Stomach (tissue), 9 donors: ENCODE measurements around the gene GSG1L. TPM values are rescaled to one million over a fixed set of nuclear protein-coding genes. Genes with fewer than 3 reads are reported as not detected.

Experiments used
- DNase-seq, 2 donors: peaks; one replicate each; pipeline versions ENCODE4 v3.0.0 to v3.0.0-alpha.2; 2013 to 2019
- H3K27ac ChIP-seq, 5 donors: fragments of 200-600 bp in 4 of 5; sonication (generic) in 4 of 5; one replicate each; pipeline ENCODE4 v1.5.1; 2013 to 2019; ENCODE audit warnings: mild to moderate bottlenecking in 1 of 5, moderate library complexity in 1 of 5
- H3K27me3 ChIP-seq, 3 donors: fragments of 200-600 bp; sonication (generic); one replicate each; pipeline ENCODE4 v1.5.1; 2017 to 2019; ENCODE audit warnings: mixed run types in 1 of 3
- H3K36me3 ChIP-seq, 4 donors: fragments of 200-600 bp; sonication (generic); 1 replicate in 3 of 4; 2 replicates in 1 of 4; pipeline ENCODE4 v1.5.1; 2016 to 2019
- H3K4me1 ChIP-seq, 4 donors: fragments of 200-600 bp; sonication (generic); one replicate each; pipeline ENCODE4 v1.5.1; 2016 to 2019
- H3K4me3 ChIP-seq, 4 donors: fragments of 200-600 bp; sonication (generic) in 3 of 4; one replicate each; pipeline ENCODE4 v1.5.1; 2016 to 2019; ENCODE audit warnings: mild to moderate bottlenecking in 1 of 4
- H3K9me3 ChIP-seq, 4 donors: fragments of 200-600 bp; sonication (generic); one replicate each; pipeline ENCODE4 v1.5.1; 2016 to 2019
- CTCF ChIP-seq, 7 experiments: fragments of 450-650 bp in 4 of 7; fragments of 200-600 bp in 3 of 7; sonication (generic) in 3 of 7; IDR thresholded peaks; one replicate each; pipeline ENCODE4 v1.5.1; 2016 to 2019; ENCODE audit warnings: antibody characterized with exemption in 7 of 7, control low read depth in 2 of 7, mild to moderate bottlenecking in 1 of 7
- EP300 ChIP-seq: sonication (generic); formaldehyde crosslinking; IDR thresholded peaks from one replicate; pipeline ENCODE4 v1.6.1; 2017; ENCODE audit warnings: antibody characterized with exemption
- POLR2A ChIP-seq, 4 donors: fragments of 450-650 bp; IDR thresholded peaks; one replicate each; pipeline ENCODE4 v1.6.1; 2016; ENCODE audit warnings: antibody characterized with exemption in 4 of 4, control low read depth in 2 of 4, mild to moderate bottlenecking in 1 of 4, moderate library complexity in 1 of 4
- POLR2AphosphoS5 ChIP-seq, 3 donors: sonication (generic); formaldehyde crosslinking; IDR thresholded peaks; one replicate each; pipeline ENCODE4 v1.6.1; 2016; ENCODE audit warnings: antibody characterized with exemption in 3 of 3
- WGBS, 5 donors: extraction: QIAGEN DNeasy Blood & Tissue Kit in 3 of 5; methylation state at CpG; one replicate each; pipeline versions ENCODE4 v1.1.5 to v1.1.7; 2013 to 2018; 5-methylcytosine and 5-hydroxymethylcytosine counted together
- intact Hi-C: fragments of 100-400 bp; cut with DNase I; formaldehyde crosslinking; loops from one replicate; pipeline ENCODE4 v1.15.1; 2023; ENCODE audit warnings: low total_unique reads
- polyA plus RNA-seq, 3 donors: library from polyadenylated mRNA; stranded (reverse); fragments of 200-250 nt; gene quantifications; one replicate each; pipeline ENCODE4 v1.2.3, GENCODE V29; 2013
- total RNA-seq, 5 donors: library from RNA; depleted of rRNA; stranded (reverse); fragments of >200 nt; gene quantifications; one replicate each; pipeline versions ENCODE4 v1.1.0 to v1.2.3, GENCODE V29; 2014 to 2016
- donor health status: healthy with polysubstance abuse.
- donor health status: Bipolar disorder and iron deficiency.
- donor health status: healthy.

Gene GSG1L
- total and polyA plus RNA-seq, 8 donors = 0.06 TPM; not detected in 7

GRCh38 chr16:27819356-27819755 is 244.2 kb downstream of the GSG1L start:
- H3K36me3 ChIP-seq = no peaks in the 10 kb centered on the region
- DNase-seq = no peak
- TF ChIP-seq CTCF (IDR thresholded peaks at IDR 0.05) (no peak), EP300 (no peak), POLR2AphosphoS5 (IDR thresholded peaks at IDR 0.05) (no peak)
- H3K4me1 ChIP-seq = peaks cover 0 to 6% (median 0%) of the 10 kb centered on the region in 4 donors
- WGBS, 5 donors = 81 to 87% (median 82%) methylated on average over 13 of the region's 13 CpGs
- peaks cover 0 to 39% (median 0%) of the 10 kb centered on the region in 3 donors for H3K27me3 ChIP-seq
- H3K9me3 ChIP-seq = peaks cover 0 to 3% (median 1%) of the 10 kb centered on the region in 4 donors
- no peak overlapping the region for H3K4me3 ChIP-seq
- no peak overlapping the region for H3K27ac ChIP-seq
- intact Hi-C loops = no loop called here

- intact Hi-C loops = no loop called here
- DNase-seq = no peak
- Histone ChIP-seq H3K4me3 (no peak overlapping the region), H3K27me3 (peaks cover 0 to 41% (median 0%) of the 10 kb centered on the region in 3 donors), H3K9me3 (peaks cover 0 to 3% (median 1%) of the 10 kb centered on the region in 4 donors), H3K36me3 (no peaks in the 10 kb centered on the region), H3K27ac (no peak overlapping the region), H3K4me1 (peaks cover 0 to 5% (median 0%) of the 10 kb centered on the region in 4 donors)
- no peak for TF ChIP-seq EP300
- TF ChIP-seq POLR2AphosphoS5 (IDR thresholded peaks at IDR 0.05) = no peak
- no peak for TF ChIP-seq POLR2A (IDR thresholded peaks at IDR 0.05)
- TF ChIP-seq CTCF (IDR thresholded peaks at IDR 0.05) = no peak
- WGBS, 5 donors = 84 to 89% (median 85%) methylated on average over 13 of the region's 13 CpGs
Measured at GRCh38 chr16:27818246-27818645, 245.3 kb downstream of the GSG1L start.

GRCh38 chr16:27817038-27817437 is 246.5 kb downstream of the GSG1L start:
- no peaks in the 10 kb centered on the region for H3K4me1 ChIP-seq
- intact Hi-C loops = no loop called here
- H3K36me3 ChIP-seq = no peaks in the 10 kb centered on the region
- H3K27ac ChIP-seq = no peak overlapping the region
- no peak overlapping the region for H3K4me3 ChIP-seq
- H3K9me3 ChIP-seq = peaks cover 0 to 3% (median 1%) of the 10 kb centered on the region in 4 donors
- TF ChIP-seq POLR2AphosphoS5 (IDR thresholded peaks at IDR 0.05) (no peak), CTCF (IDR thresholded peaks at IDR 0.05) (no peak), EP300 (no peak), POLR2A (IDR thresholded peaks at IDR 0.05) (no peak)
- 80 to 89% (median 85%) methylated on average over 5 of the region's 5 CpGs for WGBS, 5 donors
- H3K27me3 ChIP-seq = peaks cover 0 to 41% (median 0%) of the 10 kb centered on the region in 3 donors
- DNase-seq = no peak

GRCh38 chr16:27816561-27816960 is 247.0 kb downstream of the GSG1L start:
- DNase-seq = peak in 1 of 2 donors; percentile 21
- TF ChIP-seq CTCF (IDR thresholded peaks at IDR 0.05) = no peak
- intact Hi-C loops = no loop called here
- no peaks in the 10 kb centered on the region for H3K4me1 ChIP-seq
- 50 to 64% (median 63%) methylated on average over 5 of the region's 5 CpGs for WGBS, 5 donors
- peaks cover 0 to 41% (median 0%) of the 10 kb centered on the region in 3 donors for H3K27me3 ChIP-seq
- H3K4me3 ChIP-seq = no peak overlapping the region
- H3K9me3 ChIP-seq = peaks cover 0 to 3% (median 1%) of the 10 kb centered on the region in 4 donors
- H3K27ac ChIP-seq = no peak overlapping the region
- H3K36me3 ChIP-seq = no peaks in the 10 kb centered on the region
